ENCODE results near the gene APOL6. TPM values are rescaled to one million over a fixed set of nuclear protein-coding genes. Genes with fewer than 3 reads are reported as not detected.
"Not testable (repeated sequence)": the region's sequence is repeated elsewhere in the genome, so short reads cannot be mapped to it uniquely, and the experiment has no call there.

APOL6 gene
- total and polyA plus RNA-seq, 2 of the 4 experiments (the other 2 are of a cell fraction), result 1.2 to 7.2 TPM

DNA sequence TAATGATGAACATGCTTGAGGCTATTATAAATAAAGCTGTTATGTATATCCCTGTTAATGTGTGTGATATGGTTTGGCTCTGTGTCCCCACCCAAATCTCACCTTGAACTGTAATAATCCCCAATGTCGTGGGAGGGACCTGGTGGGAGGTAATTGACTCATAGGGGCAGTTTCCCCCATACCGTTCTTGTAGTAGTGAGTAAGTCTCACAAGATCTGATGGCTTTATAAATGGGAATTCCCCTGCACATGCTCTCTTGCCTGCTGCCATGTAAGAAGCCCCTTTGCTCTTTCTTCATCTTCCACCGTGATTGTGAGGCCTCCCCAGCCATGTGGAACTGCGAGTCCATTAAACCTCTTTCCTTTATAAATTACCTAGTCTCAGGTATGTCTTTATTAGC lies 31.2 kb downstream of the APOL6 start:
- H3K27ac ChIP-seq (ENCODE audit: insufficient read depth, low read length); H2BK20ac ChIP-seq (ENCODE audit: low read depth, low read length); ATAC-seq (ENCODE audit: low read depth); H3K9me3 ChIP-seq (ENCODE audit: control insufficient read depth, insufficient read depth, low read length); H2AFZ ChIP-seq (replicated peaks; ENCODE audit: low read length, poor library complexity); H3K14ac ChIP-seq (replicated peaks; ENCODE audit: low read depth, low read length); H3K9ac ChIP-seq (ENCODE audit: low read depth, low read length); H2AK9ac ChIP-seq (replicated peaks; ENCODE audit: low read depth, low read length, poor library complexity); H4K20me1 ChIP-seq (ENCODE audit: insufficient read depth, low read length); H3K9me1 ChIP-seq (ENCODE audit: insufficient read depth, low read length); H3K23ac ChIP-seq (ENCODE audit: low read depth, low read length); H3K4ac ChIP-seq (ENCODE audit: low read depth, low read length); intact Hi-C loops (cut with micrococcal nuclease); H3K4me3 ChIP-seq (ENCODE audit: insufficient read depth, low read depth, low read length); dilution Hi-C loops (cut with HindIII; ENCODE audit: low sequenced_read_pairs, unreplicated experiment); H3K79me1 ChIP-seq (ENCODE audit: low read depth in 1 of 2, low read length in 2 of 2); H2BK15ac ChIP-seq (ENCODE audit: low read depth, low read length); H3K56ac ChIP-seq (ENCODE audit: extremely low read depth, insufficient read depth, low read length); H3K27me3 ChIP-seq (ENCODE audit: control insufficient read depth, insufficient read depth, low read length); H3K36me3 ChIP-seq (ENCODE audit: control insufficient read depth, insufficient read depth, low read length); in situ Hi-C loops (cut with MboI; ENCODE audit: low sequenced_read_pairs); H3K4me2 ChIP-seq (ENCODE audit: low read depth, low read length); H4K5ac ChIP-seq (ENCODE audit: low read depth, low read length); BruUV-seq (replicated peaks); H4K8ac ChIP-seq (ENCODE audit: low read depth in 2 of 2, low read length in 2 of 2); H2BK120ac ChIP-seq (ENCODE audit: low read depth, low read length); H4K91ac ChIP-seq (ENCODE audit: insufficient read depth, low read depth, low read length); H3K18ac ChIP-seq (ENCODE audit: low read depth, low read length); POLR2A ChIA-PET (ENCODE audit: unreplicated experiment); H2BK5ac ChIP-seq (ENCODE audit: low read depth, low read length, poor library complexity, severe bottlenecking); H2AK5ac ChIP-seq (ENCODE audit: low read depth, low read length); H3K4me1 ChIP-seq (ENCODE audit: control insufficient read depth, insufficient read depth, low read length): not testable (repeated sequence)
- CTCF ChIA-PET, result interaction anchor here (0.8 kb wide), 1 partner anchor 10 kb away, joined by 3 read pairs; no protein-coding TSS in a partner anchor
- DNase-seq, result peak; percentile 71
- no CpG with 5 or more reads among the region's 4 CpGs for WGBS, 2 experiments (ENCODE audit: extremely low coverage in 2 of 2, insufficient read length in 1 of 2)
